Activated T-helper 1 cell treated with anti-CD3 and anti-CD28 coated beads, Interleukin-2, amount 50 U/mL, for 16 hours (primary cell): Measurements from ENCODE around the gene RNF123.

Experiments
- DNase-seq, 2 donors: peaks; one replicate each; pipeline ENCODE4 v3.0.0-alpha.2; 2020; ENCODE audit warnings: low read depth in 1 of 2, low spot score in 1 of 2

The RNF123 gene

DNA sequence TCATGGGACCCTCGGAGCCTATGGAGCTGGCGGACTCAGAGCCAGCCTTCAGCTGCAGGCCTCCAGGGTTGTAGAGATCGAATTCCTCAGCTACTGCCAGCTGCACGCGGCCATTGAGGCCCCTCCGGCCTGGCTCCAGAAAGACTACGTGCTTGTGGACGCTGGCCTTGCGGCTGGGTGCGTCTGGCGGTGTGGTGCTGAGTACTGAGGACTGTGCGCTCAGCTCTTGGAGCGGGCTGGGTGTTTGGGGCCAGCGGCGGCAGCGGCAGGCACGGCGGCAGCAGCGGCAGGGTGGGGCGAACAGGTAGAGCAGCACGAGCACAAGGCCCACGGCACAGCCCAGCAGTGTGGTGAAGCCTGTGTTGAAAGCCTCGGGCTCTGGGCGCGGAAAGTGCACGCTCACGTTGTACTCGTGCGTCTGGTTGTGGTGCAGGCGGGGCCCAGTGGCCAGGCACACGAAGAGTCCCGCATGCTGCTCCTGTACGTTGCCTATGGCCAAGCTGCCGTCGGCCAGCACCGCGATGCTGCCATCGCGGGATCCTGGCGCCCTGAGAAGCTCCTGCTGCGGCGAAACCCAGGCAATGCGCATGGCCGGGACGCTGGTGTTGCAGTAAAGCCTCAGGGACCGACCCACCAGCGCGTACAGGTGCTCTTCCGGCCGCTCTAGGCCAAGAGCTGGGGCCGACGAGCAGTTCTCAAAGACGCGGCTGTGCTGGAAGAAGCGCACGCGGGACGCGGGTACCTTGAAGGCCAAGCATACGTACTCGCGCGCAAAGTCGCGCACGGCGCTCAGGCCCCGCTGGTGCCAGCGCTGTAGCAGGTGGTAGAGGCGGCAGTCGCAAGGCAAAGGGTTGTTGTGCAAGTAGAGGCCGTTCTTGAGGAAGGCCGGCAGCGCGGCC lies 28.9 kb downstream of the RNF123 start:
- DNase-seq = no peak

DNA sequence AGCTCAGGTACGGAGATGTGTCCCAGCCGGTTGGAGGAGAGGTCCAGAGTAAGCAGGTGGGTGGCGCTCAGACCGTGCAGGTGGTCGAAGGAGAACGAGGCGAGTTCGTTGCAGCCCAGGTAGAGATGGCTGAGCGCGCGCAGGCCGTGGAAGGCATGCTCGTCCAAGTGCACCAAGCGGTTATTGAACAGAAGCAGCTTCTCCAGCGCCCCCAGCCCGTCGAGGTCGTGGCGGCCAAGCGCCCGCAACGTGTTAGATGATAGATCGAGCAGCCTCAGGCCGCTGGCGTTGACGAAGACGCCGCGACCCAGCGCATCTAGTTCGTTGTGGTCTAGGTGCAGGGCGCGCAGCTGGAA lies 29.5 kb downstream of the RNF123 start:
- no peak for DNase-seq

DNA sequence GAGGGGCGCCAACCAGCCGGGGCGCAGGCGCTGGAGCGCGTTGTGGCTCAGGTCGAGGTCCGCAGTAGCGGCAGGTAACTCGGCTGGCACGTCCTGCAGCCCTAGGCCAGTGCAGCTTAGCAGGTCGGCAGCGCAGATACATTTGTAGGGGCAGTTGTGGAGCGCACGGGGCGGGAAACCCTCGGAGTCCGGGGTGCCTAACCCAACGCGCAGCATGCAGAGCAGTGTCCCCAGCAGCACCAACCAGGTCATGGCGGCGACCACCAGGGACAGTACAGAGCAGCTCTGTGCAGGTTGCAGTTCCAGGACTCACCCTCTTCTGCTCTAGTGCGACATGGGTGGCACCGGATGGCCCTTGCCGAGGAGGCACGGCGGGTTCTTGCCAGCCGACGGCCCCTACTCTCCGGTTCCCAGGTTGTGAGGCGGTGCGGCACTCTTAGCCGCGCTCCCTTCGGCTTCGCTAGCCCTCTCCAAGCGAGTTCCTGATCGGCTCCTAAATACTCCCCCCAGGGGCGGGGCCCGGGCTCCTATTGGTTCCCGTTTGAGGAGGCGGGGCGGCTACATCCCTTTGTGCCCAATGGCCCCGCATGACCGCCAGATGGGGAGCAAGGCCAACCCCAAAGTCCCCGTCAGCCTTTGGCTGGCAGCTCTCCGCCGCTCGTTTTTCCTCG lies 30.0 kb downstream of the RNF123 start, which contains the start of gene AMIGO3:
TSS of gene AMIGO3 (minus strand) at position 471 of the 671 bp plus-strand sequence. CDS start at position 252, 219 bp downstream.
- DNase-seq = peak; percentile 80 to 82

DNA sequence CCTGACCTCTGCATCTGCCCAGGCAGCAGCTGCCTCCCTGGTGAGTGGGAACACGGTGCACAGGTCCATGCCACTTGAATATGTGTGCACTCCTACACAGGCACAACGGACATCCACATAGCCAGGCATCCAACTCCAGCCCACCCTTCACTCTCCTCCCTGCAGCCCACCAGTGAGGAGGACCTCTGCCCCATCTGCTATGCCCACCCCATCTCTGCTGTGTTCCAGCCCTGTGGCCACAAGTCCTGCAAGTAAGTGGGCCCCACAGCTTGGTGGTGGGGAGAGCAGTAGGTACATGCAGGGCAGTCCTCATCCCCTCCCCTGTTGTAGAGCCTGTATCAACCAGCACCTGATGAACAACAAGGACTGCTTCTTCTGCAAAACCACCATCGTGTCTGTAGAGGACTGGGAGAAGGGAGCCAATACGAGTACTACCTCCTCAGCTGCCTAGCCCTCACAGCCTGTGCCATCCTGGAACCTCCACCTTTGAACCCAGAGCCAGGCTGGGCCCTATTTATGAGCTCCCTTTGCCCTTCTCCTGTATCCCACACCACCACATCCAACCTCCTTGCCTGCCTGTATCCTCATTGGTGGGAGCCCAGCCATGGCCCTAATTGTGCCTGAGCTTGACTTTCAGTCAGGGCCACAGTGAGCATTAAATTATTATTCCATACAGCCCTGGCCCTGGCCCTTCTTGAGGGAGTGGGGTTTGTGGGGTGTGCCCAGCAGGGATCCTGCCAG lies 31.7 kb downstream of the RNF123 start:
- no peak for DNase-seq

DNA sequence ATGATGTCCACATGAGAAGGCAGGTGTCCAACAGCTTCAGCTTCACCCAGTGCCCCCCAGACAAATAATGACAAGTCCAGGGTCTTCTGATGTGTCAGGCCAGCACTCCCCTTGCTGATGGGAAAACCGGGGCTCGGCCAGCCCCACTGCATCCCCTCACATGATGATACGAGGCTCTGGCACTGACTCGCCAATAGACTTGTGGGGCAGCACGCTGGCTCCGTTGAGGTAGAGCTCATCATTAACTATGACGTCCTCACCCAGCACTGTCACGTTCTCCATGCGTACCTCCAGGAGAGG lies 32.2 kb downstream of the RNF123 start:
- no peak for DNase-seq

DNA sequence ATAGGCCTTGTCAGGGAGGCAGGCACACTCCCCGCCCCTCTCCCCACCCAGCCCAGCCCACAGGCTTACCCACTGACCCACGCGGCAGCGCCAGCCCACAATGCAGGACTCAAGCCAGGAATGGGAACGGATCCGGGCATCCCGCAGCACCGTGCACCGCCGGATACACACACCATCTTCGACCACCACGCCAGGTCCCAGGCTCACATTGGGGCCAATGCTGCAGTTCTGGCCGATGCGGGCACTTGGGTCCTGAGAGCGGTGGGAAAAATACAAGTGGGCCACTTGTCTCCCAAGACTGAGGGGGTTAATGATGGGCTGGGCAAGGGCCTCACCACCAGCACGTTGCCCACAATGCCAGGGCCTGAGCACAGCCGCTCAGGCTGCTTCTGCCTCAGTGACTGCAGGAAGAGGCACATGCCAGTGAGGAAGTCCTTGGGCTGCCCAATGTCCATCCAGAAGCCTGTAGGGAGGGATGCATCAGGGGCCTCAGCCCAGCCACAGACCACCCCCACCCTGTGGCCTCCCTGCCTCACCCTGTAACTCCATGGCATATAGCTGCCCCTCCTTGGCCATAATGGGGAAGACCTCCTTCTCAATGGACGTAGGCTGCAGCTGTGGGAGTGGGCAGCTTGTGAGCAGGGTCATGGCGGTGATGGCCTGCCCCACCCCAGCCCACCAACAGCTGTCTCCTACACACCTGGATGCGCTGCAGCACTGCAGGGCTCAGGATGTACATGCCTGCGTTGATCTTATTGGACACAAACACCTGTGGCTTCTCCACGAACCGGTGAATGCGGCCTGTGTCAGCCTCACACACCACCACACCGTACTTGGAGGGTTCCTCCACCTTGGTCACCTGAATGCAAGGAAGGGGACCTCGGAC lies 32.8 kb downstream of the RNF123 start:
- no peak for DNase-seq

DNA sequence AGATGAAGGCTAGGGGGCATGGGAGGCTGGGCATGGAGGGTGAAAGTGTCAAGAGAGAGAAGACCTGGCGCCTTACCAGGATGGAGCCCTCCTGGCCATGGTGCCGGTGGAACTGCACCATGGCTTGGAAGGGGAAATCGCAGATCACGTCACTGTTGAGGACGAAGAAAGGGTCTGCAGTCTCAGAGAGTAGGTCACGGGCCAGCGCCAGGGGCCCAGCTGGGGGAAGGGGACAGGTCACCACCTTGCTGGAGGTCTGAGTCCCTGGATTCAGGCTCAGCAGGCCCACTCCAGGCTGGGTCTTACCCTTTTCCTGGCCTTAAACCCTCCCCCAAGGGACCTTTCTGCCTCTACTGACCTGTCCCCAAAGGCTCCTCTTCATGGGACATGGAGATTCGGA lies 33.5 kb downstream of the RNF123 start:
- DNase-seq = no peak

DNA sequence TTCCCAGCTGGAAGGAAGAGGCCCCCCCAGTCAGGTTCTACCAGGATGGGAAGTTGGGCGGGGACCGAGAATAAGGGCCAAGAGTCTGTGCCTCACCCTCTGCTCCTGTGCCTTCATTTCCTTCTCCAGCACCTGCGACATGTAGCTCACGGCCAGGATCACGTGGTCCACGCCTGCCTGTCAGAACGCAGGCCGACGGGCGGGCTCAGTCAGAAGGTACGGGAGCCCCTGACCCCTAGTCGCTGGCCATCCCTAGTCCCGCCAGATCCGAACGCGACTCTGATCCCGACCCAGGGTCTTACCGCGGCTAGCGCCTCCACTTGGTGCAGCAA lies 33.9 kb downstream of the RNF123 start:
- DNase-seq = peak in 1 of 2 donors; percentile 40

DNA sequence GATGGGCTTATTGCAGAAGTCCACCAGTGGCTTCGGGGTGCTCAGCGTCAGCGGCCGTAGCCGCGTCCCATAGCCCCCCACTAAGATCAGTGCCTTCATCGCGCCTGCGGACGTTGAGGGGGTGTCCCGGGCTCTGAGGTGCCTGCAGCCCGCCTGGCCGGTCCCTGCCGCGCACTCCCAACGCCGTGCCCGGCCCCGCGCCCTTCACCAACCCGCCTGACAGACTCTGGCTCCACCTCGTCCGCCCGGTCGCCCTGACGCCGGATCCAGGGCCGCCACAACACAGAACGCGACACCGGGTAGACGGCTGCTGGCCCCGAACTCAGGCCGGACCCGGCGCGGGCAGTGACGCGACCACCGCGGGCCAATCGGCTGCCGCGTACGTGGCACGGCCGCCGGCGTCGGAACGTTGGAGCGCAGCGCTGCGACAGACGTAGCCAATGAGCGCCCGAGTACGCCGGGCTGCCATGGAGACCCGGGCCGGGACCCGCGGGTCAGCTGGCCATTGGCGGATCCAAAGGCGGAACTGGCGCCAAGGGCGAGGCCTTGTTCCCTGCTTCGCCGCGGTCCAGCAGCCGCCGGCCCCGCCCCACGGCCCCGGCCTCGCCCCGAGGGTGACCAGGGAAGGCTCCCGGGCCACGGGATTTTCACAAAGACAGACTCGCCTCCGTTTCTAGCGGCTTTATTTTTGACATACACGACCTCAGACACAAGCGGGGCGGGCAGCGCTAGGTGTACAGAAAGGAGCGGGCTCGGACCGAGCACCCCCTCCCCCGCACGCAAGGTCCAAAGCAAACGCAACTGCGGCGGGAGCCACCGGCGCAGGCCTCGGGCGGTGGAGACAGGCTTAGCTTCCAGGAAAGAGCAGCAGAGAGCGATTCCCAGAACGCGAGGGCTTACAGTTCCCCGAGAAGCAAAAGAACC lies 34.5 kb downstream of the RNF123 start, which contains the start of gene GMPPB:
TSS of gene GMPPB (minus strand) at position 324 of the 924 bp plus-strand sequence. CDS start at position 99, 225 bp downstream.
- peak; percentile 85 to 89 for DNase-seq

DNA sequence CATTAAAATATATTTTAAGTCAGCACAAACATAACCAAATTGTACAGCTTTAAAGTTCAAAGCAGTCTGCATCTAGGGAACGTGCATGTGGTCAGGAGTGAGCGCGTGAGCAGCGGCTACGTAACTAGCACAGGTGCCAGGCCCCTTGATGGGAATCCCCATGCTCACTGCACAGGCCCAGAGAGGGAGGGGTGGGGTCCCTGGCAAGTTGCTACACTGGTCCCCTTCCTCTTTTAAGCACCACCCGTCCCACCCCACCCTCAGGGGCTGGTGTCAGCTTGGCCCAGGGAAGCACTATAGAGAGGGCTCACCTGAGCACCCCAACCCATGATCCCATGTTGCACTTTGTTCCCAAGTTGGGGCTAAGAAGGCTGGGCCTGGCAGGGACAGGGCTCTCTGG lies 35.2 kb downstream of the RNF123 start:
- no peak for DNase-seq

DNA sequence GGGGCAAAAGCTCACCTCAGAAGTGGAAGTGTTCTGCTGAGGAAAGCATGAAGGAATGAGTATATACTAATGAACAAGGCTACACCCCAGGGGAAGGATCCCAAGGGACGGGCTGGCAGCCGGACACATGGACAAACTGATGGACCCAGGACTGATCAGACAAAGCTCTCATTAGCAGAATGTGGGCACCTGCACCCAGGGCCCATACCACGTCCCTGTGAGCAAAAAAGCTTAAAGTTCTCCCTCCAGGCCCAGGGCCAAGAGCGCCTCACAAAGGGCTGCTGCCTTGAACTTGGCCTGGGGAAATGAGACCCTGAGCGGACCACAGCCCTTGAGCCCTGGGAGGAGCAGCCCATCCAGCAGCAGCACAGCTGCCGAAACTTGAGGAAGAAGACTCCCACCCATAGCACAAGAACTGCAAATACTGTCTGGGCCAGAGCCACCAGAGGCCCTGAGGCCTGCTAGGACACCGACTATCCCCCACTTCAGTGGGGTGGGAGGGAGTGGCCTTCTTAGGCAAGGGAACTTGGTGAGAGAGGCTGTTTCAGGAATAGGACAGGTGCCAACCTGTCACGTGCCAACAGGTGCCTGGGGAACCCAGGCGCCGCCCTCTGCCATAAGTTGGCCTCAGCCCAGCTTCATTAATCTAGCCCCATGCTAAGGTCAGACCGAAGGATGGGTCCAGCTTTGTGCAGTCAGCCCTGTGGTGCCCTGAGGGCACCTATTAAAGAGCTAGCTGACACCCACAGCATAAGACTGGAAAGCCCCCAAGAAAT lies 36.7 kb downstream of the RNF123 start:
- no peak for DNase-seq

DNA sequence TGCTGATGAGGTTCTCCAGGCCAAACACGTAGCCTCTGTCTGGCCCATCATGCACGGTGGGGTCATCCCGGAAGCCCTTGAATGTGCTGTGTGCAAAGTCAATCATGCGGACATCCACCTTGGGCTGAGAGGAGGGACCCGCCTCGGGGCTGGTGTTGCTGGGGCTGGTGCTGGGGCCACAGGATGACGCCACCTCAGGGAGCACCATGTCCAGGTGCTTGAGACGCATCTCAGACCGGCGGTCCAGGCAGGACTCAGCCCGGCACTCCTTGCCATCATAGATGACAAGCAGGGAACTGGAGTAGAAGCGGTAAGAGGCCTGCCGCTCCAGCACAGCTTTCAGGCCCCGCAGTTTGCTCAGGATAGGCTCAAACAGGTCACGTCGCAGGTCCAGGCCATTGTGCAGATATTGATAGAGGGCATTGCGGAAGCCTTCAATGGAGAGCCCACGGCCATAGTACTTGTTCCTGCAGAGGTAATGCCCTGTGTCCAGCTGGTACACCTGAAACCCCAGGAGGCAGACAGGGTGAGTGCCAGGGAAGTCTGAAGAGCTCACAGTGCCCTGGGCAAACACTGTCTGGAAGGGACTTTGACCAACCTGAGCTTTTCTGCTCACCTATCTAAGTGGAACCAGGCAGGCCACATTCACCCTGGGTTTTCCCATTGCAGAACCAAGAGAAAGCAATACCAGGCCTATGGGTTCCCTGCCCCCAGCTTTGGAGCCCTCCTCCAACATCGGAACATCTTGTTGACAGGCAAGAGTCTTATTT lies 38.0 kb downstream of the RNF123 start:
- no peak for DNase-seq

DNA sequence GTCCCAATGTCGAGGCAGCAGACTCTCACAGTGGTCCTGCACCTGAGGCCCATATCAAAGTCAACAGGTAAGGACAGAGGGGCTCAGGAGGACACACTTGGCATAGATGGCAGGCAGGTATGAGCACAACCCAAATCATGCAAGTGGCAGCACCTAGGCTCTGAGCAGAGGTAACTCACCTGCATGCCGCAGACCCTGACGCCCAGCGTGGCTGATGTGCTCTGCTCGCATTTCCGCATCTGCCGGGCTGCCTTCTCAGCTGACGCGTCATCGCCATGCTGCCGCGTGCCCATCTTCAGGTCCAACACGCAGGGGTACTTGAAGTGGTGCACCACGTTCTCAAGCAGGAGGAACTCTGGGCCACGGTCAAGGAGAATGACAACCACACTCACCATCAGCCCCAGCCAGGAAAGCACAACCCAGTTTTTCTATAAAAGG lies 38.6 kb downstream of the RNF123 start:
- DNase-seq = no peak

DNA sequence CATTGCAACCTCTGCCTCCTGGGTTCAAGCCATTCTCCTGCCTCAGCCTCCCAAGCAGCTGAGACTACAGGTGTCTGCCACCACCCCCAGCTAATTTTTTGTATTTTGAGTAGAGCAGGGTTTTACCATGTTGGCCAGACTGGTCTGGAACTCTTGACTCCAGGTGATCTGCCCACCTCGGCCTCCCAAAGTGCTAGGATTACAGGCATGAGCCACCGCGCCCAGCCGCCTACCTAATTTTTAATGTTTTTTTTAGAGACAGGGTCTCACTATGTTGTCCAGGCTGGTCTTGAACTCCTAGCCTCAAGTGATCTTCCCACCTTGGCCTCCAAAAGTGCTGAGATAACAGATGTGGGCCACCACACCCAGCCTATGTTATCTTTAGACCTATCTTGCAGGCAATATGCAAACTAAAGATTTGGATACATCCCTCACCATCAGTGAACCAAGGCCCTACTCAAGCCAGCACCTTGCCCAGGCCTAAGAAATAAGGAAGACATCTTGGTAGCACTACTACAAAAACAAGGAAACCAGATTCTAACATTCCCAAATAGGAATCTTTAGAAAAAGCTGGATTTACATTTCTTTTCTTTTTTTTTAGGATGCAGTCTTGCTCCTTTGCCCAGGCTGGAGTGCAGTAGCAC lies 40.7 kb downstream of the RNF123 start:
- no peak for DNase-seq

DNA sequence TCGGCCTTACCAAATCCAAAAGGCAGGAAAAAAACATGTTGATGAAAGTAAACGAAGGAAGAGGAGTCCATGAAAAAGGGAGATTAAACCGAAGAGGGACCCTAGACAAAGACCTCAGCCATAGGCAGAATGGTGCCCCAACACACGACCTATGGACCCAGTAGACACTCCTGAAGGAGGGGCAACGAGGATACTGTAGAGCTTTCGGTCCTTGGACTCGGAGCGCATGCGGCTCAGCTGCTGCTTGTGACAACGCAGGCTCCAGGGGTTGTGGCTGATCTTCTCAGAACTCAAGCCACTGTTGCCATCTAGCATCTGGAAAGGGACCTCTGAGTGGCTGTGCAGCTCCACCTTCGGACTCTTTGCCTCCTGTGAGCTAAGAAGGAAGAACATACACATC lies 43.2 kb downstream of the RNF123 start:
- no peak for DNase-seq

DNA sequence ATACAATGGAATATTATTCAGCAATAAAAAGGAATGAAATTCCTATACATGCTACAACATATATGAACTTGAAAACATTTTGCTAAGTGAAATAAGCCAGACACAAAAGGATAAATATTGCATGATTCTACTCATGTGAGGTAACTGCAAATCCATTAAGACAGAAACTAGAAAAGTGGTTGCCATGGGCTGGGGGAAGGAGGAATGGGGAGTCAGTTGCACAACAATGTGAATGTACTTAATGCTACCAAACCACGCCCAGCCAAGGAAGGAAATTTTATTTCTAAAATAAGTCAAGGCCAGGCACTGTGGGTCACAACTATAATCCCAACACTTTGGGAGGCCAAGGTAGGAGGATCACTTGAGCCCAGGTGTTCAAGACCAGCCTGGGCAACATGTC lies 44.2 kb downstream of the RNF123 start:
- DNase-seq = no peak

DNA sequence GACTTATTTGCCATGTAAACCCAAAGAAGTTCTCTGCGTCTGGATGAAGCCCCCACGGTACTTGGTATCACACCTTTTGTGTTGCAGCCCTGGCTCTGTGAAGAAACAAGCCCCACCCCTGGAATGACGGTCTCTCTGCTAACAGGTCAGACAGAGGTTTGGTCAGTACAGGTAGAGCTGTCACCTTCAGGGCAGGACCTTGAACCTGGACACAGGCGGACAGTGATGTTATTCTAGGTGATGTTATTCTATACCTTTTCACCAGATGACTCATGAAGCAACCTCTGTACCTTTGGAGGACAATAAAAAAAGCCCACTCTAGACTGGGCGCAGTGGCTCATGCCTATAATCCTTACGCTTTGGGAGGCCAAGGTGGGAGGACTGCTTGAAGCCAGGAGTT lies 45.4 kb downstream of the RNF123 start:
- no peak for DNase-seq
